ENCODE results near the gene CD28.

CD28 gene

GRCh38 chr2:203664029-203664755, 42.2 kb upstream of the CD28 start:
- TF ChIP-seq CTCF (IDR thresholded peaks at IDR 0.05; ENCODE audit: low read length, missing control alignments): no peak
- no peak for DNase-seq (ENCODE audit: low read depth)
- H3K4me3 ChIP-seq (replicated peaks; ENCODE audit: low read depth, low read length): no peak overlapping the region

DNA sequence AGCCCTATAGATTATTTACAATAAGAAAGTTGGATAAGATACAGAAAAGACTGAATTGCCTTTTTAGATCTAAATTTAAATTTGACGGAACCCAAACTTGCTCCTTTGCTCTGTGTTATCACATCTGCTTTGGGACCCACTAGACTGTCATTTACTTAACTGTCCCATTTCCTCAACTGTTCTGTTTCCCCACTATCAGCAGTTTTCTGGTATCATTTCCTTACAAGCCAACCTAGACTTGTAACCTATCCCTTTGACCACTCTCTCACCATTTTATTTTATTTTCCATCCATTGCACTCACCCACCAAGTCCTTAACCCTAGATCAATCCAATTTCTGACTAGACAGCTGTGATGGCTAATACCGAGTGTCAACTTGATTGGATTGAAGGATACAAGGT, 38.6 kb upstream of the CD28 start:
- no peak for DNase-seq (ENCODE audit: low read depth)
- no peak overlapping the region for H3K4me3 ChIP-seq (replicated peaks; ENCODE audit: low read depth, low read length)
- TF ChIP-seq CTCF (IDR thresholded peaks at IDR 0.05; ENCODE audit: low read length, missing control alignments): no peak

DNA sequence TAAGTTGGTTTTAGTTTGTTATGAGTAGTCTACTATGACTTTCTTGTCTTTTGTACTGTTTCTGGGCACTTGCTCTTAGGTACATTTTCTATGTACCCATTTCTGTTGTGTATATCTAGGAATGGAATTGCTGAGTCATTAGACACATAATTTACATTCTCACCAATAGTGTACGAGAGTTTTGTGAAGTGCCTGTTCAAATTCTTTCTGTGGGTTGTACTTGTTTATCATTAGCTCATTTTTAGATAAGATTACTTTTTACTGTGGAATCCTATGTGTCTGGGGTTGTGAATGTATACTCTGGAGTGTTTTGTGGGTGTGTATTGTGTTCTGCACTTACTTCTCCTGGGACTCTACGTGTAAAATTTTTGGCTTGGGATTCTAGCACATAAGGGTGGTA, 36.6 kb upstream of the CD28 start:
- DNase-seq (ENCODE audit: low read depth): peak; percentile 62
- TF ChIP-seq CTCF (IDR thresholded peaks at IDR 0.05; ENCODE audit: low read length, missing control alignments): no peak
- H3K4me3 ChIP-seq (replicated peaks; ENCODE audit: low read depth, low read length): no peak overlapping the region

GRCh38 chr2:203670939-203671338, 35.5 kb upstream of the CD28 start:
- DNase-seq (ENCODE audit: low read depth): peak; percentile 71
- no peak overlapping the region for H3K4me3 ChIP-seq (replicated peaks; ENCODE audit: low read depth, low read length)
- no peak for TF ChIP-seq CTCF (IDR thresholded peaks at IDR 0.05; ENCODE audit: low read length, missing control alignments)

GRCh38 chr2:203671876-203672275, 34.6 kb upstream of the CD28 start:
- H3K4me3 ChIP-seq (replicated peaks; ENCODE audit: low read depth, low read length): no peak overlapping the region
- DNase-seq (ENCODE audit: low read depth): no peak
- TF ChIP-seq CTCF (IDR thresholded peaks at IDR 0.05; ENCODE audit: low read length, missing control alignments): no peak

- H3K4me3 ChIP-seq (replicated peaks; ENCODE audit: low read depth, low read length): no peak overlapping the region
- no peak for TF ChIP-seq CTCF (IDR thresholded peaks at IDR 0.05; ENCODE audit: low read length, missing control alignments)
- peak; percentile 71 for DNase-seq (ENCODE audit: low read depth)
These were observed 33.6 kb upstream of the CD28 start for GRCh38 chr2:203672856-203673255.

- DNase-seq (ENCODE audit: low read depth): no peak
- no peak overlapping the region for H3K4me3 ChIP-seq (replicated peaks; ENCODE audit: low read depth, low read length)
- no peak for TF ChIP-seq CTCF (IDR thresholded peaks at IDR 0.05; ENCODE audit: low read length, missing control alignments)
These were observed 32.5 kb upstream of the CD28 start for GRCh38 chr2:203673933-203674332.

All from fibroblast of pulmonary artery (primary cell).